ENCODE data around the gene RFX3. TPM values are rescaled to one million over a fixed set of nuclear protein-coding genes. Genes with fewer than 3 reads are reported as not detected.

The RFX3 gene
- 3.9 and 6.1 TPM in 2 replicates for total RNA-seq

GRCh38 chr9:3525836-3526164 is at the start of gene RFX3:
Gene RFX3 (minus strand): TSS chr9:3526001. CDS start chr9:3395588, 130,413 bp downstream.

Data from smooth muscle cell of the umbilical artery (primary cell).